GM21360 (cell line): Measurements from ENCODE around the gene LYRM4.

Source experiments
- ATAC-seq: cut with Tn5 transposase; IDR thresholded peaks from one replicate; pipeline ENCODE4 v1.9.1; 2021; ENCODE audit warnings: mild to moderate bottlenecking, moderate library complexity; ENCODE audit not compliant: unreplicated experiment

The LYRM4 gene

GRCh38 chr6:5247201-5247600, 13.5 kb downstream of the LYRM4 start:
- no peak for ATAC-seq

DNA sequence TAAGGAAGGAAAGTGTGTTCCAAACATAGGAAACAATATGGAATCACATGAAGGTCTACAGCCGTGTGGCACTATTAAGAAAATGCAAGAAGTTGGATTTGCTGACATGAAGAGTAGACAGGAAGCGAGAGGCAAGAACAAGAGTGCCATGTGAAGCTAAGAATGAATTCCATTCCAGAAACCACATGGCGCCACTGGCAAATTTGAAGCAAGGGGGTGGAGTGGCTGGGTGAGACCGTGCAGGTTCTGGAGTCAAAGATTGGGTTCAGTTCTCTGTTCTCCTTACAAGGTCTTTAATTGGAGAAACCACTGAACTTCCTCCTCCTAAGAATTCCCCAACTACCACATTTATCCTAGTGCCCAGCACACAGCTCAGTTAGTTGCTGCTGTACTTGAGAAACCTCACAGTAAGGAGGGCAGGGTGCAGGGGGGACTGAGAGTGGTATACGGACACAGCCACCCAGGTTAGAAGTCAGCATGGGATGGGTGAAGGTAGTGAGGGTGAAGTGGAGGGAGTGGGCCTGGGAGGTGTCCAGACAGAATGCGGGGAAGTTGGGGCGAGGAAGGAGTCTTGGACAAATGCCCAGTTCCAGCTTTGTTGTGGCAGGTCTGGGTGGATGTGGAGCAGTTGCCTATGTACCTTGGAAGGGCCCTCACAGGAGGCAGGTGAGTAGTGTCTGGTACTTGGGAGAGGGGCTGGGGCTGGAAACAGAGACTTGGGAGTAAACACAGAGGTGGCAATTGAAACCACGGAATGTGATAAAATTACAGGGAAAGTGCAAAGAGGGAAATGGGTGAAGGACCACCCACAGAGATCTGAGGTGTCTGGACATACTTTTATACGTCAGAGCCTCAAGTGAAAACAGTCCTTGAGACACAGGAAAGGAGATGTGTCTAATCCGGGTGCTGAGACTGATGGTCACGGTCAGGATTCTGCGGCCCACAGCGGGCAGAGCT, 14.3 kb downstream of the LYRM4 start:
- no peak for ATAC-seq

- ATAC-seq, result no peak
Observed at GRCh38 chr6:5243069-5243468, 17.7 kb downstream of the LYRM4 start.

DNA sequence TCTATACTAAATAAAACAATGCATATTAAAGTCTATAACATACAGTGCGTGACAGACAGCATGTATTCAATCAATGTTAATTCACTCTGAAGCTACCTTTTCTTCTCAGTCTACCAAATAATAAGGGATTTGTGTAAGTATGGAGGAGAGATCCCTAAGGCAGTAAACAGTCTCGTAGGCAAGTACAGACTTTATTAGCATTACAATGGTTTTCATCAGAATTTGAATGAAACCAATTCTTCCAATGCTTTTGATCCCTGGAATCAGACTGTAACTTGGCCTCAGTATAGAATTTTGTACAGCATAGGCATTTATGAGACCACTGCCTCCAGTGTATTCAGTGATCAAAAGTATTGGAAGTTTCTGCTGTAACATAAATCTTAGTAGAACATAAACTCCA, 19.5 kb downstream of the LYRM4 start:
- ATAC-seq, result no peak

- ATAC-seq, result no peak
Observed at GRCh38 chr6:5238336-5238735, 22.4 kb downstream of the LYRM4 start.

DNA sequence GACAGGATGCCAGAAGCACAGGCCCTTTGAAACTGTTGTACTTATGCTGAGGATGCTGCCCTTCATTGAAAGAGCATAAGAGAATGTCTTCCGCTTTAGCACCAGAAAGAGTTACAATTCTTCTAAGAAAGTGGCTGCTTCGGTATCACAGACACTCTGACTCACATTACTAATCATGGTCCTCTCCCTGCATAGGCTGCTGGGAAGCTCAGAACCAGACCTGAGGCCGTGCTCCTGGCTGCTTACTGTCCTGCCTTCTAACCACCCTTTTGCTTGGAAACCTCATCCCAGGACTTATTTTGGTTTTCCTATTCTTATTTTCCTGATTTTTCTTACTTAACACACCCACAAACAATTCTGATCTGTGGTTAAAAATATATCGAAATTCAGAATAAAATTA, 22.9 kb downstream of the LYRM4 start:
- no peak for ATAC-seq

- ATAC-seq, result no peak
Observed at GRCh38 chr6:5235830-5236229, 24.9 kb downstream of the LYRM4 start.

DNA sequence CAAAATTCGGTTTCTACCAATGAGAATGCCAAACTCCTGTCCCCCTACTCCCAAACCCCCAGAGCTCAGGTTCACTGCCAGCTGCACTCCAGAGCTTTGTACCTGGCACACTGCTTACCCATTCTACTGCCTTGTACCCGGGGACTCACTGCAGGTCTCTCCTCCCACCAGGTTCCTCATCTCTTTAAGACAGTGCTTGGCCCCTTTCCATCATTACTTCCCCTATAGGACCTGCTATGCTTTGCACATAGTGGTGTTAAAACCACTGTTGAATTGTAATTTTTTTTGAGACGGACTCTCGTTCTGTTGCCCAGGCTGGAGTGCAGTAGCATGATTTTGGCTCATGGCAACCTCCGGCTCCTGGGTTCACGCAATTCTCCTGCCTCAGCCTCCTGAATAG, 25.9 kb downstream of the LYRM4 start:
- no peak for ATAC-seq

DNA sequence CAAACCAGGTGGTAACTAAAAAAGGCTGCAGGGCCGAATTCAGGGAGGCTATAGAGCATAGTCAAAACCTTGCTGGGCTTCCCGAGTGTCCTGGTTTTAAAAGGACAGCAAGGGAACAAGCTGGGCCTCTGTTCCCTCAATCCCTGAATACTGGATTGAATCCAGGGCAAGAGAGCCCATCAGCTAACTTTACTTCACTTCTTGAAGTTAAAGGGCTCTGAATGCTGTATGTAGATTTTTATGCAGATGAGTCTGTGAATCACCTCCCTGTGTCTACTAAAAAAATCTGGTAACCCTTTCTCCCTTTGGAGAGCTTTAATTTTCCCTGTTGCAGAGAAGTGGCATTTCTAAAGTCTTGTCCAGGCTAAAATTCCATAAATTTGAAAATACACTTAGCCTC, 29.5 kb downstream of the LYRM4 start:
- no peak for ATAC-seq

- no peak for ATAC-seq
Observed at GRCh38 chr6:5230081-5230480, 30.7 kb downstream of the LYRM4 start.

DNA sequence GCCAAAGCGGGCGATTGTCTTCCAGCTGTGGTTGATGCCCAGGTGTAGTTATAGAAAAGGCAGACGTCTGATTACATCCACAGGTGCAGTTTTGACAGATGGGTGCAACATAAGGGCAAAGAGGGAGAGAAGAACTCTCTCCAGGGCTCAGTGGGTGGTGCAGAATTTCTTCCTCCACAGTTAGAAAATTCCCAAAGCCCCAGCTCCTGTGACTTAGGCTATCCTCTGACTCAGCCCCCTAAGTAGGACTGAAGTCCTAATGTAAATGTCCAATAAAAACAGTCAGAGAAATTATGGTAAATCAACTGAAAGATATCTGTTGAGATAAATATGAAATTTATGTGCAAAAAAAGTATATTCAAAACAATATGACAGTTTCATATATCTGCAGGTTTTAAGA, 31.4 kb downstream of the LYRM4 start:
- no peak for ATAC-seq

- no peak for ATAC-seq
Observed at GRCh38 chr6:5223309-5223708, 37.4 kb downstream of the LYRM4 start.

GRCh38 chr6:5220443-5220842, 40.3 kb downstream of the LYRM4 start:
- ATAC-seq, result no peak

DNA sequence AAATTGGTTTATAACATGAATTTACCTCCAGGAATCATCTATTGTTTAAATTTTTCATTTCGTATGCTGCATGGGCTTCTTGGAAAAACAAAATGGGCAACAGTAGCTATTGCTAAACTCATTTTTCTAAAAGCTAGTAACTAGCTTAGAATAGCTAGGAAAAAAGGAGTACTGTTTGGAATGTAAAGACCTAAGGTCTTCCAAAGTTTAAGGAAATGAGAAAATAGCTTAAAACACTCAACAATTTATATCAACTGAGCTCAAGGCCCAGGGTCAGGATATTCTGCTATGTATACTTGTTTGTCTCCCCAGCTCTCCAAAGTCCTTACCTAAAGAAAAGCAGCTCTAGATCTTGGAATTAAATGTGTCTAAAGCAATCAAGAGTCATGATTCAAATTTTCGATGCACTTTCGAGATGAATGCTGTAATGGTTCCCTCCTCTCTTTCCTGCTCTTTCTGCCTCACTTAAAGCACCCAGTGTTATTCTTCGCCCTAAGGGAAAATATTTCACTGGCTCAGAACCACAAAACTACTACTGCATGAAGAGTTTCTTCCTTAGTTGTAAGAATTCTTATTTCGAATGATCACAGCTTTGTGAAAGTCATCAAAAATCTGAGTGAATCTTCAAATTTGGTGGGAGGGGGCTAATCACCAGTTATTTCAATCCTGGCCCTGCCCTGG, 41.6 kb downstream of the LYRM4 start:
- no peak for ATAC-seq

DNA sequence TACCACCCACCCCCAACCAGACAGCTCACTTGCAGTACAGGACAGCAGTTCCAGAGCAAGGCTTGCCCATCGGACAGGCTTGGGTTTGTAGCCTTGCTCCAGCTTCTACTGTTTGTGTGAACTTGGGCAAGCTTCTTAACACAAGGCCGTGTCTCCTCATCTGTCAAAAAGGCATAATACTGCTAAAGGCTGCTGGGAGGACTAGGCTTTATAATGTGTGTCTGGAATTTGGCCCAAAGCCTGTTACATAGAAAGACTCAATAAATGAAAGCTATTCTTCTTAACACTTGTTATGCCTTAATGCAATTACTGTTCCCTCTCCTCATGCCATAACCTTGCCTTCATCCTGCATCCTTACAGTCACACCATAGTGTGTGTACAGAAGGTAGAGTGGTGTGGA, 43.4 kb downstream of the LYRM4 start:
- no peak for ATAC-seq

DNA sequence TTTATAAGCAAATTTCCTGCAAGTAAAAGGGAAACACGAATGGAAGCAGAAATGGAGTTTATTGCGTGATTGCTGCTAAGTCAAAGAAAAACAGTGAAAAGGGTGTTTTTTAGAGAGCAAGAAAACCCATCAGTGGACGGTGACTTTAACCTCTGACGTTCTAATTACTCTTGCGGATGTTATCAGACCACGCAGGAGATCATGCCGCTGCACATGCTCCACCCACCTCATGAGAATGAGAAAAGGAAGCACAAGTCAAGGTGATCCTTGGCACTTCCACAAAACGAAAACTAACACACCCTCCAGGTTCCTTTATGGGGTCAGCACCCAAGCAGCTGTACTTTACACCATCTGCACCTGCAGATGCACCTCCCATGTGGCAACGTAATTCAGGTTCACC, 45.0 kb downstream of the LYRM4 start:
- ATAC-seq, result no peak

GRCh38 chr6:5215159-5215558, 45.6 kb downstream of the LYRM4 start:
- ATAC-seq, result no peak

DNA sequence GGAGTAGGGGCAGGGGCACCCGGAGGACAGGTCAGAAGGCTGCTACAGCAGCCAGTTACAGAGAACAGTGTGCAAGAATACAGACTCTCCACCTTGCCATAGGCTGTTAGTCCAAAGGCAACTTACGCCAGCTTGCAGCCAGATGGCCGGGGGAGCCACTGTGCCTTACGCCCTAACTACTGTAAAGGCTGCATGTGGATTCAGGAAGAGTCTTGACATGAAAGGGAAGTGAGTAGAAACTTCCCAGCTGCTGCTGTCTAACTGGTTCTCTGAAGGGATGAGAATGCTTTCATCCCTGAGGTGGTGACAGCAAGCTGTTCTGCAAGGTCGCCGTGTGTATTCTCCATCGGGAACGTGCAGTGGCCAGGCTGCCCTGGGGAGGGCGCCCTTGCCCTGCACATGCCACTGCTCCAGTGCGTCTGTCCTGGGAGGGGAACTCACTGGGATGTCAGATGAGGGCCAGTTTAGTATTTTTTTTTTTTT, 46.1 kb downstream of the LYRM4 start:
- ATAC-seq, result peak; percentile 55

GRCh38 chr6:5213836-5214235, 46.9 kb downstream of the LYRM4 start:
- ATAC-seq, result no peak

DNA sequence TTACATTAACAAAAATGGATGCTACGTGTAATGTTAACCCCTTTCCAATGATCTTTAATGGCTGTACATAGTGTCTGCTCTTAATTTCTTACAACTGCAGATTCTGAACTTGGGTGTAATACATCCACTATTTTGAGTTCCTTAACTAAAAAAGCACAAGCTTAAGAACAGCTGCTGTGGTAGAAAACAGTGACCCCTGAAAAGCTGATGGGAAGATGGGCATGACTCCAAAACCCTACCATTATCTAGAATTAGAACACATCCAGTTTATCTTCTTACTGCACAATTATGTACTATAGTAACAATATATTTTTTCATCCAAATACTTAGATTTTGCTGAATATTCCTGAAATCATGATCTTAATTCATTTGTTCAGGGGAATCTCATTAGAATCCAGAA, 49.3 kb downstream of the LYRM4 start:
- no peak for ATAC-seq

DNA sequence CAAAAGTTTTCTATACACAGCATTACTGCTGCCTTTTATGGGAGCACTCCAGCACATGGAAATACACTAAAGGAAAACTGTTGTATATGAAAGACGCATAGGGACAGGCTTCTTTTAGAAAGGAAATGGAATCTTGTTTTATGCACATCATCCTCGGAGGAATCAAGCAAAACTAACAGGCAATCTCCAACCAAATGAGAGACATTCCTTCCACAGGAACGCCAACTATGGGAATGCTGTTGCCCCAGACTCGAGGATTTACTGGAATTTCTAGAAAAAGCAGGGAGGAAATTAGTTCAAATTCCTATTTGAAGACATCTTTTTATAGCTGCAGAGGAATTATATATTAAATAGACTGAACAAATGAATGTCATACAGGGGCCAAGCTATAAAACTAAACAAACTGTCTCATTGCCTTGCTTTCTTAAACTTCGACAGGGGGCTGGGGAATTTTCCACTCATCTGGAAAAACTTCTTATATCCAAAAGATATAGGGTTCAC, 52.2 kb downstream of the LYRM4 start:
- no peak for ATAC-seq

DNA sequence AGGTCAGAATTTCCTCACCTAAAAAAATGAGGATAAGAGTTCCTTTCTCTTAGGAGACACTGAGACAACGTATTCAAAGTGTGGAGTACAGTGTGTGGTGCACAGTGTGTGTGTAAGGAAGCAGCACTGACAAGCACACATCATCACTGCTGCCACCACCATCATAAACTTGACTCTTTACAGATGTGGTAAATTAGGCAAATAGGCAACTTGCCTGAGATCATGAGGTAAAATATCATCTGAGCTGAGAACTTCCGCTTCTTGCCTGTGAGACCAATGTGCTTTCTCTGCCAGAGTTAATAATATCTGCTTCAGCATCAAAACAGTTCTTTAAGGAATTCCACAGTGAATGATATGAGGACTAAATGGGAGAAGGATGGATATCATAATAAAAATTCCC, 52.7 kb downstream of the LYRM4 start:
- ATAC-seq, result no peak
